Renal cortex interstitium (tissue), 11 donors: ENCODE results near the gene ZNF280A. TPM values are rescaled to one million over a fixed set of nuclear protein-coding genes. Genes with fewer than 3 reads are reported as not detected.
"Not testable (repeated sequence)": the region's sequence is repeated elsewhere in the genome, so short reads cannot be mapped to it uniquely, and the experiment has no call there.

Source experiments
- DNase-seq, 11 donors: peaks; one replicate each; pipeline ENCODE4 v3.0.0-alpha.2; 2013; ENCODE audit warnings: low read depth in 9 of 11, low spot score in 4 of 11; ENCODE audit errors: extremely low read depth in 1 of 11
- polyA plus RNA-seq, 3 donors: library from polyadenylated mRNA; unstranded; fragments of 120-200 nt; gene quantifications; one replicate each; pipeline ENCODE4 v1.2.1, GENCODE V29; 2013; ENCODE audit not compliant: insufficient read length in 3 of 3

ZNF280A gene
- polyA plus RNA-seq, 3 donors = not detected

DNA sequence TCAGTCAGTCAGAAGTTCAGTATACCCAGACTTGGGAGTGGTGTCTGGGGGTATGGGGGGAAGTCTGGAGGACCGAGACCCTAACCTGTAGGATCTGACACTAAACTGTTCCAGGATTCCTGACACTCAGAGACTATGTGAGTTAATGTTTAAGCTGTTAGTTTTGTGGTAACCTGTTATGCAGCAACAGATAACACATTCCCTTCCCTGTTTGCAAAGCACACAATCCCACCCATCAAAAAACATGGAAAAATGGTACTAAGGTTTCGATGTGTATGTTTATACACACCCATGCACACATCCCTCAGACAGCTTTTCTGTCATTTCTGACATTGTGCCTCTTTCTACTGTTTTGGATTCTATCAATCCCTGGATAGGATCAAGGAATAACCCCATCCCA, 39.1 kb downstream of the ZNF280A start:
- no peak for DNase-seq

DNA sequence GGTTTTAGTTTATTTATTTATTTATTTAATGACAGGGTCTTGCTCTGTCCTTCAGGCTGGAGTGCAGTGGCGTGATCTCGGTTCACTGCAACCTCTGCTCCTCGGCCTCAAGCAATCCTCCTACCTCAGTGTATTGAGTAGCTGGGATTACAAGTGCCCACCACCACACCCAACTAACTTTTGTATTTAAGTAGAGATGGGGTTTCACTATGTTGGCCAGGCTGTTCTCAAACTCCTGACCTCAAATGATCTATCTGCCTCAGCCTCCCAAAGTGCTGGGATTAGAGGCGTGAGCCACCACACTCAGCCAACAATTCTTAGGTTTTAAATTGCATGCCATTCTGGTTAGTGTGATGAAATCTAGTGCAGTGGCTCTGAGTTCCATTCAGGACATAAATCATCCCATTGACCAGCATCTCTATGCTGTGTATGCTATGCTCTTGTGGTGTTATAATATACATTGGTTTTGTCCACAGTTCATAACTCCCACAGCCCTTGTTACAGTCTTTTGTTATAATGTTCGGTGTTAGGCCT, 40.0 kb downstream of the ZNF280A start:
- DNase-seq = no peak

DNA sequence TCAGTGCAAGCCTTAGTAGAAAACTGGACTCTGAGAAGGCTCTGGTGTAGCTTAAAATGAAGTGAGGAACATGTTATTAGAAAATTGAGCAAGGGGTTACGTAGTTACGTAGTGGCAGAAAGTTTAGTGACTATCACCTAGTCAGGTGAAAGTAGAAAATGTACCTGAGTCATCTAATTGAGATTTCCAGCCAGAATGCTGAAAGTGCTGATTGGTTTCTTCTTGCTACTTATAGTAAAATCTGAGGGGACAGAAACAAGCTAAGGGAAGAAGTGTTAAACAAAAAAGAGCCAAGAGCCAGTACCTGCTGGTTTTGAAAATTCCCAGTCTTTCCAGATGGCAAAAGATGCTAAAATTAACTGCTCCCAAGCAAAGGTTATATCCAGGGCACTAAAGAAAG, 41.0 kb downstream of the ZNF280A start:
- no peak for DNase-seq

DNA sequence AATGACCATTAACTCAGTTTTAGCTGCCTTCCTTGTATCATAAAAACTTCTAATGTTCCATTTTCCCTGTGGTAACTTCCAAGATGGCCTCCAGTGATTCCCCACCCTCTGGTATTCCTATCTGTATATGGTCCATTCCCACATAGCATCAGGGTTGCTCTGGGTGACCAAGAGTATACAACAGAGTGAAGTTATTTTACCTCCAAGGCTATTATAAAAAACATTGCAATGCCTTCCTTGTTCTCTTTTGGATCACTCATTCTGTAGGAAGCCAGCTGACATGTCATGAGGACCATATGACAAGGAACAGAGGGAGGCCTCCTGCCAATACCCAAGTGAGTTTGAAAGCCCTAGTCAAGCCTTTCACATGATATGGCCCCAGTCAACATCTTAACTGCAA, 41.6 kb downstream of the ZNF280A start:
- no peak for DNase-seq

DNA sequence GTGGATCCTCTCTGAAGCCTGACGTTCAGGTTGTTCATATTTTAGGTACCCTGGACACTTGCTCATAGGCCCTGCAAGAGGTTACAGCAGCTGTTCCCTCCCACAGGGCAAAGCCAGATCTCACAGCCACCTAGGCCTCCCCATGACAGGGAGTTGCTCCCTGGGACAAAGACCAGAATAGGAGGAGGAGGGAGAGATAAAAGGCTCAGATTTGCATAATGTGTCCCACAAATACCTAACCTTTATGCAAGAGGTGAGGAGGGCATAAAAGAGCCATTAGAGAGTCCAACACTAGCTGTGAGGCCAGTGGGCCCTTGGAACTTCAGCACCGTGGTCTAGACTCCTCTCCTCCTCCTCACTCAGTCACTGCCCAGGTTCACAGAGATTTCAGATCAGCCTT, 45.3 kb downstream of the ZNF280A start:
- no peak for DNase-seq

DNA sequence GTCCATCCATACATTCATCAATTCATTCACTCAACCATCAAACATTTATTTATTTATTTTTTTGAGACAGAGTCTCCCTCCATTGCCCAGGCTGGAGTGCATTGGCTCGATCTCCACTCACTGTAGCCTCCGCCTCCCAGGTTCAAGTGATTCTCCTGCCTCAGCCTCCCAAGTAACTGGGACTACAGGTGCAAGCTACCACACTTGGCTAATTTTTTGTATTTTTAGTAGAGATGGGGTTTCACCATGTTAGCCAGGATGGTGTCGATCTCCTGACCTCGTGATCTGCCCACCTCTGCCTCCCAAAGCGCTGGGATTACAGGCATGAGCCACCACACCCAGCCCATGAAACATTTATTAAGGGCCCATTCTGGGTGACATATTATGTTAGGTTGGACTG, 49.0 kb downstream of the ZNF280A start:
- DNase-seq = not testable (repeated sequence)

DNA sequence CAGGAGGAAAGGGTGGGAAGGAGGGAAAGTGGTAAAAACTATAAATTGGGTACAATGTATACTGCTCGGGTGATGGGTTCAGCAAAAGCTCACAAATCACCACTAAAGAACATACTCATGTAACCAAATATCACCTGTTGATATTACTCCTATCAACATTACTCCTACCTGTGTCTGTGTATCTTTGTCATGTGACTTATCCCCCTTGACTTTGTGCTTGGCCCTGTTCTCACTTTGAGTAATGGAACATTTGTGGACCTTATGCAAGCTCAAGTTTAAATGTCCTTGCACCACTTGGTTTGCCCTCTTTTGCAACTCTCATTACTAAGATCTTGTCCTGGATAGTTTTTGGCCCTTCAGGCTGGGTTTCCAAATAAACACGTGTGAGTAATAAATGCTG, 50.5 kb downstream of the ZNF280A start:
- DNase-seq = no peak

DNA sequence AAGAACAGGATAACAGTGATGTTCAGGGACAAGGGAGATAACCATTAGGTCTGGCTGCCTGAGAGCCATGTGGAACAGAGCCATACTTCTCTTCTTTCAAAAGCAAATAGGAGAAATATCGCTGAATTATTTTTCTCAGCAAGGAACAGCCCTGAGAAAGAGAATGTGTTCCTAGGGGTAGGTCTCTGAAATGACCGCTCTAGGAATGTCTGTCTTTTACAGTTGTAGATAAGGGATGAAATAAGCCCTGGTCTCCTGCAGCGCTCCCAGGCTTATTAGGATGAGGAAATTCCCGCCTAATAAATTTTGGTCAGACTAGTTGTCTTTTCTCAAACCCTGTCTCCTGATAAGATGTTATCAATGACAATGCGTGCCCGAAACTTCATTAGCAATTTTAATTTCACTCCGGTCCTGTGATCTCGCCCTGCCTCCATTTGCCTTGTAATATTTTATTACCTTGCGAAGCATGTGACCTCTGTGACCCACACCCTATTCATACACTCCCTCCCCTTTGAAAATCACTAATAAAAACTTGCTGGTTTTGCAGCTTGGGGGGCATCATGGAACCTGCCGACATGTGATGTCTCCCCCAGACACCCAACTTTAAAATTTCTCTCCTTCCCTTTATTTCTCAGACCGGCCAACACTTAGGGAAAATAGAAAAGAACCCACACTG, 51.1 kb downstream of the ZNF280A start:
- not testable (repeated sequence) for DNase-seq

DNA sequence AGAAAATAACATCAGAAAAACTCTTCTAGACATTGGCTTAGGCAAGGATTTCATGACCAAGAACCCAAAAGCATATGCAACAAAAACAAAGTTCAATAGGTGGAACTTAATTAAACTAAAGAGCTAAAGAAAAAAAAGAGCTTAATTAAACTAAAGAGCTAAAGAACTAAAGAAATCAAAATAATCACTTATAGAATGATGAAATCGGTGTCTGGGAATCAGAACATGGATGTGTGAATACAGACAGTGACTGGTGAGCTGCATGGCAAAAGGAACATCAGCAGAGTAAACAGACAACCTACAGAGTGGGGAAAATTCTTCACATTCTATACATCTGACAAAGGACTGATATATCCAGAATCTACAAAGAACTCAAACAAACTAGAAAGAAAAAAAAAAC, 53.0 kb downstream of the ZNF280A start:
- no peak for DNase-seq

DNA sequence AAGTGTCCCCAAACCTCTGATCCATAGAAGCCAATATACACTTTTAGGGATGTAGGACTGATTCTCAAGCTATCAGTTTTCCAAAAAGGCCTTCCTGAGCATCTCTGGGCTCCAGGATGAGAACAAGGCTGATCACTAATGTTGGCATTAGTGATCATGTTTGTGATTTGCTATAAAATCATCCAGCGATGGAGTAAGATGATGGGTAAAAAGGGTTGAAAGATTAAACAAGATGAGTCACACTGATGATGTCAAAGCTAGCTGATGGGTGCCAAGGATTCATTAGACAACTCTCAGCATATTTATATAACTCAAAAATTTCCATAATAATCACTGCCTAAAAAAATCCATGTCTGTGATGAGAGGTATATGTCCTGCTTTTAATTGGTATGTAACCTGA, 54.3 kb downstream of the ZNF280A start:
- no peak for DNase-seq

DNA sequence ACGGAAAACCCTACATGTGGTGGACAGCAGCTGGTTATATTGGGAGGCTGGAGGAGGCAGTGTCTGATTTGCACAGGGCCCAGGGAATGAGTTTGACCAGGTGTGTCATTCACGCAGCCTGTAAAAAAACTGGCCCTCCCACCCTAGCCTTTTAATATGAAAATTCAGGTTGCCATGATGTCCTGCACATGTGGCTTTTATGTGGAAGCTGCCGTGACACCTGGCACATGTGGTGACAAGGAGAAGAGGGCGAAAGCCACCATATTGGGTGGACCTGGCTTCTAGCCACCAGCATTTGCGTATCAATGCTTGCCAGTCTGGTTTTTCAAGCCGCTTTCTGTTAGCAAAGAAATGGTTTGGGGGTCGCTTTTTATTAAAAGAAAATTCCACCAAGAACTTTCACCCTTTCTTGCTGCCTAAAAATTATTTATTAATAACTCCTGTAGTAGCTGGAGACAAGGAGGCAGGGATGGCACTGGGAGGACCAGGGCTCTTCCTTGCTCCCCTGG, 54.9 kb downstream of the ZNF280A start:
- DNase-seq = no peak

DNA sequence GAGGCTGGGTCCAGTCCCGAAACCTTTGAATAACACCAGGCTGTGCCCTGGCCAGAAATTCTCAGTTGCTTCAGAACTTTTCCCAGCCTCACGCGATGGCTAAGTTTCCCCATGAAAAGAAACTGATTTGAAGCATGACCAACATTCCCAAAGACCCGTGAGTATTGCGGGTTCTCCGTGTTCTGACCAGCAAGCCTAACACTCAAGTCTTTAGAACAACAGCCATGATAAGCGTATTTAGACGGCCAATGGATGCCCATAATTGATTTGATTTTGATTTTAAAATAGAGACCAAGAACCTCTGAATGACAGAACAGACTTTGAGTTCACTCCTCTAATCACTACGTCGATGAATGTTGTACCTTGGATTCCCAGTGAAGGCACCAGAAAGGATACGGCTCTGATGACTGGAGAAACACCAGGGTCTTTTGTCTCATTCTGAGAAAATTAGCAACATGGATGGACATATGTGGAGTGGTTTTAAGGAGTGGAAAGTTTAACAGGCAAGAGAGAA, 55.5 kb downstream of the ZNF280A start:
- DNase-seq = no peak

DNA sequence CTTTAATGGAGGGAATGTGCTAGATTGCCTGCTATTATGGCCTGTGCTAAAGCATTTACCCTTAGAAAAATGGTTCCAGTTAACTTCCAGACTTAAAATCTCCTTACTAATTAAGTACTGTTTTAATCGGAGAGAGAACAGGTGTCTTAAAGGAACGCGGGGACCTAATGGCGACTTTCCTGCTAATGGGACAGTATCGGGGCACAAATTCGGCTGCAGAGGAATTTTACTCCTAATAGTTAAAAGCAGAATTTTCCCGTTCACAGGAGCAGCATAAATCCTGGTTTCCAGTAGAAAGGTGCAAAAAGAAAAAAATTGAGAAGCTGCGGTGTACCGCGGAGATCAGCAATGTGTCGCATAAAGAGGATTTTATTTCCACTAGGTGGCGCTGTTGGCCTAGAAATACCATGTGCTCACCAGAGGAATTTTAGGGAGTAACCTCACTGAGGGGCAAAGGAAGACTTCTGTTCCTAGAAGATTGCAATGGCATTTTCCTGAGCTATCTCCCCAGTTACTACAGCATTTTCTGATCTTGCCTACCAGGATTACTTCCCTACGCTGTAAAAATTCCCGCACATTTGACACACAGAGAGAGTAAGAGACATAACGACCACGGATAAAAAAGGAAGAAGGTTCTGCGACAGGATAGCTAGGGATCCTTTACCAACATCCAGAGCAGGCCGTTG, 56.1 kb downstream of the ZNF280A start:
- peak; percentile 56 to 79 (median 67) for DNase-seq

Other genes starting within 250 kb of the ZNF280A start
- gene ZNF280B, start 11.5 kb downstream of the ZNF280A start, polyA plus RNA-seq = 1 to 10 TPM; 4.0 to 4.7 (median 4.3) TPM
- 1 to 10 TPM in 2 of 3 donors, under 1 TPM in 1; 0.90 to 1.7 (median 1.0) TPM for gene PRAME, start 39.0 kb upstream of the ZNF280A start, polyA plus RNA-seq
- gene GGTLC2, start 124.3 kb upstream of the ZNF280A start, polyA plus RNA-seq = under 1 TPM in 2 of 3 donors, not detected in 1; 0.30 to 0.32 TPM